HG02623 (cell line): ENCODE results near the gene TAX1BP3.

Experiments
- ATAC-seq: cut with Tn5 transposase; IDR thresholded peaks from one replicate; pipeline ENCODE4 v1.9.1; 2021; ENCODE audit warnings: moderate library complexity; ENCODE audit not compliant: unreplicated experiment

Gene TAX1BP3

DNA sequence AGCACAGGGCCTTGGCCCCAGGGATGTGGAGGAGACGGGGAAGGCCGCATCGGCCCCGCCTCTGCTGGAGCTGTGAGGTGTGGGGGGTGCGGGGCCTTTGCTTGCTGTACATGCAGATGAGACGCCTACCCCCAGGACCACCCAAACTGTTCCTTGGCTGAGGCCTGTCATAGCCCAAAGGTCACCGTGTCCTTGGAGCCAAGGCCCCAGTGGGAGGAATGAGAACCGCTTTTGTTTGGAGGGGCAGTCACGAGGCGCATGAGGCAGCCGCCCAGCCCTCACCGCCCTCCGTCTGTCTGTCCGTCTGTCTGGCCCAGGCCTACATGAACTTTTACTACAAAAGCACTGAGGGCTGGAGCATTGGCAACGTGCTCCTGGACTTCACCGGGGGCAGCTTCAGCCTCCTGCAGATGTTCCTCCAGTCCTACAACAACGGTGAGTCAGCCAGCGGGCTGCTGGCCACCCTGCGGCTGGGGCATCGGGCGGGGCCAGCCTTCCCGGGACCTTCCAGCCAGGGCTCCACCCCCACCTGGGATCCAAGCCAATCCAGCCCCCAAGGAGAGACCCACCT lies 8.8 kb downstream of the TAX1BP3 start:
- ATAC-seq, result no peak

GRCh38 chr17:3658784-3659449 lies 9.5 kb downstream of the TAX1BP3 start:
- no peak for ATAC-seq

DNA sequence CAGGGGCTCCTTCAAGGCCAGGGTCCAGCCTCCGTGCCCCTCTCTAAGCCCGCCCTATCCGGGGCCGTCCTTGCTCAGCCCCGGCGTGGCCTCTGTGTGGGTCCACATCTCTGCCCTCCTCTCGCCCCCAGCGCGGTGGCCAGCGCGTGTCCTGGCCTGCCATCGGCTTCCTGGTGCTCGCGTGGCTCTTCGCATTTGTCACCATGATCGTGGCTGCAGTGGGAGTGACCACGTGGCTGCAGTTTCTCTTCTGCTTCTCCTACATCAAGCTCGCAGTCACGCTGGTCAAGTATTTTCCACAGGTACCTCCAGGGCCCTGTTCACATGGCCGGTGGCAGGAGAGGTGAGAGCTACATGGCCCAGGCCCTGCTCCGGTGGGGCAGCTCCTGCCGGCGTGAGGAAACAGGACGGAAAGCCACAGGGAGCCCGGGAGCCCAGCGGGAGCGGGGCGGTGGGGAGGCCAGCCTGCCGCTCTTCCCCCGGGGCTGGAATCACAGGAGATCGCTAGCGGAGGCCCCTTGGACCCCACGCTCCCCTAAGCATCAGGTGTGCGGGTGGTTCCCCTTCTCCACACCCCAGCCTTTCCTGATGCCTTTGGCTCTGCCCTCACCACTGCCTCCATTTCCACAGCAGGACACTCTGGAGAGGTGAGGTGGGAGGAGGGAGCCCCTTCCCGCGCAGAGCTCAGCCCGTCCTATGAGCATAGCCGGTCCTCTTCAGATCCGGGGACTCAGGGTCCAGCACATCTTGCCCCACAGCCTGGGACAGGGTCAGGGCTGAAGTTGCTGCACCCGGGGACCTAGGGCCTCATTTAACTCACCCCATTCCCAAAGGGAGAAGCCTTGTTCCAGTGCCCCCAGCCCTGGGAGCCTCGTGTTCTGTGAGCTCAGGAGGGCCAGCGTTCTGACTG lies 10.2 kb downstream of the TAX1BP3 start:
- no peak for ATAC-seq

- ATAC-seq, result no peak
Measured at GRCh38 chr17:3657588-3657869, 10.8 kb downstream of the TAX1BP3 start.

GRCh38 chr17:3656755-3657587 lies 11.4 kb downstream of the TAX1BP3 start:
- no peak for ATAC-seq

DNA sequence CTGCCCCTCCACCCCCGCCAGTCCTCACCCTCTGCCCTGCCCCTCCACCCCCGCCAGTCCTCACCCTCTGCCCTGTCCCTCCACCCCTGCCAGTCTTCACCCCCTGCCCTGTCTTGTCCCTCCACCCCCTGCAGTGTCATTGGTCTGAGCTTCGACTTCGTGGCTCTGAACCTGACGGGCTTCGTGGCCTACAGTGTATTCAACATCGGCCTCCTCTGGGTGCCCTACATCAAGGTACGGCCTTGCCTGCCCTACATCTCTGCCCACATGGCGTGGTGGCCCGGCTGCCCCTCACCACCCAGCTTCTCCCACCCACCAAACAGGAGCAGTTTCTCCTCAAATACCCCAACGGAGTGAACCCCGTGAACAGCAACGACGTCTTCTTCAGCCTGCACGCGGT lies 12.0 kb downstream of the TAX1BP3 start:
- no peak for ATAC-seq

DNA sequence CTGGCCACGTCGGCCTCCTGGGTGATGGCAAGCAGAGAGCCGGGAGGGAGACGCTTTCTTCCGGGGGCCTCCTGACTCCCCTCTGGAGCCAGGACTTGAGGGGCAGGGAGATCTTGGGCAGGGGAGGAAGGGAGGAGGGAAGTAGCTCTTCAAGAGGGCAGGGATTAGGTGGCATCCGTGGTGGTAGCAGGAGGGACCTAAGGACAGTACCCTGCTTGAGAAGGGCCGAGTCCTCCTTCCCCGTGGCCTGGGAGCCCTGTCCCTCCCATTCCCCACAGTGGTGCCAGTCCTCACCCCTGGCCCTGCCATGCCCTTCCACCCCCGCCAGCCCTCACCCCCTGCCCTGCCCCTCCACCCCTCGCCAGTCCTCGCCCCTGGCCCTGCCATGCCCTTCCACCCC lies 12.6 kb downstream of the TAX1BP3 start:
- no peak for ATAC-seq

DNA sequence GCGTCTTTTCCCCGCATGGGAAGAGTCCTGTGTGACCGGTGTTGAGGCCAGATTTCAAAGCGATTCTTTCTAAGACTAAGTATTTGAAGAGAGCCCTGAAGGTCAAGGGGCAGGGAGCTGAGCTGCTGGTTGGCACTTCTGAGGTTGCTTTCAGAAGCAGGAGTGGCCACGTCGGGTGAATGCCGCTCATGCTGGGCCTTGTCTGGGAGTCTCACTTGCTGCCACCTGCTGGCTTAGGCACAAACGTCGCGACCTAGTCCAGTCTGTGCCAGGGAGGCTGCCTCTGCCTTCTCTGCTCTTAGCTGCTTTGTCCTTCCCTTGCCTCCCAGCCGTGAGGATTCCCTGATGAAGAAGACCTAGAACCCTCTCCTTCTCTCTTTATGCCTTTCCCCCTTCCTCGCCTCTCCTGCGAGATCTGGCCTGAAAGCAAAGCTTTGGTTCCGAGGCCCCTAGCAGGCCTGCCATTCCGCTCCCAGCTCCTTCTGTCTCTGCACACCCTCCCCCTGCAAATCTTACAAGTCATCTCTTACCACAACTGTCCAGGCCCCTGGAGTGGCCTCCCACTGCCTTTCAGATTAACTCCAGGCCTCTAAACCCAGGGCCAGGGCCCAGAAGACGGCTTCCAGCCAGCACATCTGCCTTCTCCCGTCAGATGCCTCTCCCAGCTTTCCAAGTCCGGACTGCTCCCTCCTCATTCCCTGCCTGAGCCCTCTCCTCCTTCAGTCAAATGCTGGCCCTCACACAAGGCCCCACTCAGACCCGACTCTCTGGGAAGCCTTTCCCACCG lies 20.4 kb downstream of the TAX1BP3 start:
- ATAC-seq, result no peak

GRCh38 chr17:3647251-3647650 lies 21.1 kb downstream of the TAX1BP3 start:
- no peak for ATAC-seq

GRCh38 chr17:3645310-3645709 lies 23.1 kb downstream of the TAX1BP3 start:
- no peak for ATAC-seq

DNA sequence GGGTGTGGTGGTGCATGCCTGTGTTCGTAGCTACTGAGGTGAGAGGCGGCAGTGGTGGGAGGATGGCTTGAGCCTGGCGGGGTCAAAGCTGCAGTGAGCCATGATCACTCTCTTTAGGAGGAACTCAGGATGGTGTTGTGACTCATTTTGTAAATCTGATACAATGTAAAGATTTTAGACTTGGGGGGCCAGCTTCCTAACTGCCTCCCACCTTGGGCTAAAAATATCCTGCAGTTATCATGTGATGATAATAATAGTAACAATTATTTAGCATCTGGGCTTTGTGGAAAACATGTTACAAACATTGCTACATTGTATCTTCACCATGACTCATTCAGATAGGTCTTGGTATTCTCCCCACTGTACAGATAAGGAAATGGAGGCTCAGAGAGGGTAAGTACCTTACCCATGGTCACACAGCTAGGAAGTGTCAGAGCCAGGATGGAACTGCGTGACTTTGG lies 24.5 kb downstream of the TAX1BP3 start:
- no peak for ATAC-seq

DNA sequence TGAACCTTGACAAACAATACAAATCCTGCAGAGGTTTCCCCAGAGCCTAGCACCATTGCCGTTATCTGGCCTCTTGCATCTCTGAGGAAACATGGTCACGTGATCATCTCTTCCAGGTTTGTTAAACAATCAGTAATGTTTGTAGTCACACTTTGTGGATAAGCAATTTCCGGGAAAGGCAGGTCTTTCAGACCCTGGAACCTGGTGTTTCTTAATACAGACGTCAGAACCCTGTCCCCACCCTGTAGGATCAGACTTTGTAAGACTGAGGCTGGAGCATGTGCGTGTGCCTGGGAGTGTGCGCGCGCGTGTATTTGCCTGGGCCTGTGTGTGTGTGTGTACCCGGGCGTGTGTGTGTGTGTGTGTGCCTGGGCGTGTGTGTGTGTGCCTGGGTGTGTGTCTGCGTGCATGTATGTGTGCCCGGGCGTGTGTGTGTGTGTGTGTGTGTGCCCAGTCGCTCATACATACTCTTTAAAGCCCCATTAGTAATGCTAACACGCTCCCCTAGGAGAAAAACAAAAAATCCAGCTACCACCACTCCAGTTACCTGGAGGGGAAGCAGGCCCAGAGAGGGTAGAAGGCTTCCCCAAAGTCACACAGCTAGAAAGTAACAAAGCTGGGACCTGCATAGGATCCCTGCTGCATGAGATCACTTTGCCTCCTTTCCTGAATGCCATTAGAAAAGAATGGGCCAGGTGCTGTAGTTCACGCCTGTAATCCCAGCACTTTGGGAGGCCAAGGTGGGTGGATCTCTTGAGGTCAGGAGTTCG lies 26.5 kb downstream of the TAX1BP3 start:
- no peak for ATAC-seq

- no peak for ATAC-seq
Measured at GRCh38 chr17:3641014-3641413, 27.4 kb downstream of the TAX1BP3 start.

DNA sequence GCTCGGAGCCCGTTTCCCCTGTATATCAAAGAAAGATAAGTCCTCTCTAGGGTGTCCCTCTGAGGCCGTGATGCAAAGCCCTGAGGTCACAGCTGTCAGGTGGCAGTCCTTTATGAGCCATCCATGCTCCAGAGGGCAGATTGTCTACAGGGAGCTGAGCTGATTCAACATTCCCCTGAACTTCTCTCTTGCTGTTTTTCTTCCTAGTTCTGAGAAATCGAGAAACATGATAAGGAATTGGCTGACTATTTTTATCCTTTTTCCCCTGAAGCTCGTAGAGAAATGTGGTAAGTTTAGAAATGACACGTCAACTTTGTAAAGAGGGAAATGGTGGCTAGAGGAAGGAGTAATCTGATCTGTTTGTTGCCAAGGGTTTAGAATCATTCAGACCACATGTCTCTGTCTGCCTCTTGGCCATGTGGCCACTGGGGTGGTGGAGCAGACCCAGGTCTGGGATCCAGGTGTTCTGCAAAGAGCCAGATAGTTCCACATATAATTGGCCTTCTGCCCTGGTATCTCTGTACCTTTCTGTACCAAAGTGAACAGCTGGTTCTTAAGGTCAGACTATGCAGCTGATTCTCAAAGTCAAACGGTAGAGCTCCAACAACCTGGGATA lies 28.3 kb downstream of the TAX1BP3 start:
- ATAC-seq, result no peak

GRCh38 chr17:3636908-3637373 lies 31.4 kb downstream of the TAX1BP3 start:
- ATAC-seq, result peak; percentile 0

- peak; percentile 95 for ATAC-seq
Measured at GRCh38 chr17:3636154-3636907, 32.0 kb downstream of the TAX1BP3 start, which contains the start of the genes CTNS and SHPK. Gene CTNS, plus strand, starts transcription at chr17:3636760. Its CDS starts 3,447 bp downstream, at chr17:3640207. Gene SHPK, minus strand, starts transcription at chr17:3636250. Its CDS starts 31 bp downstream, at chr17:3636219.

- ATAC-seq, result no peak
Measured at GRCh38 chr17:3635474-3636153, 32.8 kb downstream of the TAX1BP3 start.

DNA sequence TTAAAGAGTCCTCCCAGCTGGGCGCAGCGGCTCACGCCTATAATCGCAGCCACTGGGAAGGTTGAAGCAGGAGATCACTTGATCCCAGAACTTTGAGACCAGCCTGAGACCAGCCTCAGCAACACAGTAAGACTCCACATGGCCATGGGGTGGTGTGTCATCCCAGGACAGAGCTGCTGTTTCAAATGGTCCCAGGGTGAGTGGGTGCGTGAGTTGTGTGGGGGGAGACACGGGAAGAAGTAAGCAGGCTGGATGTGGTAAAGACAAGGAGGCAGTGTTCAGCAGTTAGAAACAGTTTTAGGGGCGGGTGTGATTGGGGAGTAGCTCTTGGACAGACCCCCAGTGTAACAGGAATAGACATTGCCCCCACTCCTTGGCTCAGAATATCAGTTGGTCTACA lies 36.1 kb downstream of the TAX1BP3 start:
- ATAC-seq, result no peak
